ELR (cell line): Measurements from ENCODE around the gene OTOG.

Experiments
- DNase-seq: peaks from one replicate; pipeline ENCODE4 v3.0.0-alpha.2; 2015; ENCODE audit warnings: low read depth

Gene OTOG

DNA sequence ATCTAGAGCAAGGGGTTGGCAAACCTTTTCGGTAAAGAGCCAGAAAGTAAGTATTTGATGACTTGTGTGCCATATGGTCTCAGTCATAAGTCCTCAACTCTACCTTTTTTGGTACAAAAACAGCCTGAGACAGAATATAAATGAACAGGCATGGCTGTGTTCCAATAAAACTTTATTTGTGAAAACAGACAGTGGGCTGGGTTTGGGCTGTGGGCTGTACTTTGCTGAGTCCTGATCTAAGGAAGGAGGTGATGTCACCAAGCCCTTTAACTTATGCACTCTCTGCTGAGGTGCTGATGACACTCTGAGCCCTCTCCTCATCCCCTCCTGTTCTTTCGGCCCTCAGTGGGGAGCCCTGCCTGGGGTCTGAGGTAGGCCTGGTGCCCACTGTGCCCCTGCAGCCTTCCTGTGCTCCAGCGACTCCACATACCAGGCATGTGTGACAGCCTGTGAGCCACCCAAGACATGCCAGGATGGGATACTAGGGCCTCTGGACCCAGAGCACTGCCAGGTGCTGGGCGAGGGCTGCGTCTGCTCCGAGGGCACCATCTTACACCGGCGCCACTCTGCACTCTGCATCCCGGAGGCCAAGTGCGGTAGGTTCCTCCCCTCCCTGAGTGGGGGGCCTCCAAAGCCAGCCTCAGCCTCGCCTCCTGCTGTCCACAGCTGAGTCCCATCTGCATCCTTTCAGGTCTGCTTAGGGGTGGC lies 86.4 kb downstream of the OTOG start:
- no peak for DNase-seq

DNA sequence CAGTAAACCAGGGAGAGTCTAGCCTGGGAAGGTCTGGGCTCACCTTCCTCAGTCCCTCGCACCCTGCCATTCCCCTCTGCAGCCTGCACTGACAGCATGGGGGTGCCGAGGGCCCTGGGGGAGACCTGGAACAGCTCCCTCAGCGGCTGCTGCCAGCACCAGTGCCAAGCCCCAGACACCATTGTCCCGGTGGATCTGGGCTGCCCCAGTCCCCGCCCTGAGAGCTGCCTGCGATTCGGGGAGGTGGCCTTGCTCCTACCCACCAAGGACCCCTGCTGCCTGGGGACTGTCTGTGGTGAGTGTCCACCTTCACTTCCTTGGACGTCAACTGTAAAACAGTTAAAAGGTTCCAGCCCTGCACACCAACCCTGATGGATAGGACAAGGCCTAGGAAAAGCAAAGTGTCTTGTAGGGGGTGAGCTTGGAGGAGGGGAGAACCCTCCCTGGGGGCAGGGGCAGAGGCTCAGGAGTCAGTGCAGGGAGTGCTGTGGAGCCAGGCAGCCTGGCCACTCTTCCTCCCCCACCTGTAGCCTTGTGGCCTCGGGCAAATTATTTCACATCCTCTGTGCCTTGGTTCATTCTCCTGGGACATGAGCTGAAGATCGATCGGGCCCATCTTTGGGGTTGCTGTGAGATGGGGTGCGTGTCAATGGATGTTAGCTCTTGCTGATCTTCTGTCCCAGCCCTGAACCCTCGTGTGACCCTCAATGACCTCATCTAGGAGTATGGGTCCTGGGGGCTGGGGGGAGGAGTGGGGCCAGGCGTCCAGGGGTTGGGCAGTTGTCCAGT lies 87.1 kb downstream of the OTOG start:
- DNase-seq = no peak

DNA sequence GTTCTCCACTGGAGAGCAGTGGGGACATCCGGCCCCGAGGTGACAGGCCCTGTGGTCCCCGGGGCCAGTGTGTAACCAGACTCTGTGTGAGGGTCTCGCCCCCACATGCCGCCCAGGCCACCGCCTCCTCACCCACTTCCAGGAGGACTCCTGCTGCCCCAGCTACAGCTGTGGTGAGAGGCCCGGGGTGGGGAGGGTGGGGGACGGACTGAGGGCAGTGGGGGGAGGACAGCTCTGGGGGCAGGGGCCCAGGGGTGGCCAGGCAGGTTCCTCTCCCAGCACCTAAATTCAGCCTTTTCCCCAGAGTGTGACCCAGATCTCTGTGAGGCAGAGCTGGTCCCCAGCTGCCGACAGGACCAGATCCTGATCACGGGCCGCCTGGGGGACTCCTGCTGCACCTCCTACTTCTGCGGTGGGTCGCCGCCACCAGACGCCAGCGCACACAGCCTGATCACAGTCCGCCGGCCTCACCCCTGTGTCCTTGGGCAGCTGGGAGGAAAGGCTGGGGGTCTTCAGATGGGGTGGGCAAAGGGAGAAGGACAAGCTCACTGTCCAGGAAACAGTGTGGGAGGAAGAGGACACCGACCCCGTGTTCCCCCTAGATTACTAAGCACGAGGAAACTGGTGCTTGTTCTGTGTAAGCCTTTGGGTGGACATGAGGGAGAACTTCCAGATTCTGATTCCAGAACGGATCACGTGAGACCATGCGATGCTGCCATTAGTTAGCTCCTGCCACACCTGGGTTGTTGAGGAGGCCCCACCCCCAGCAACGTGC lies 87.9 kb downstream of the OTOG start:
- no peak for DNase-seq

- no peak for DNase-seq
These were observed 88.5 kb downstream of the OTOG start for GRCh38 chr11:17635551-17635938.

DNA sequence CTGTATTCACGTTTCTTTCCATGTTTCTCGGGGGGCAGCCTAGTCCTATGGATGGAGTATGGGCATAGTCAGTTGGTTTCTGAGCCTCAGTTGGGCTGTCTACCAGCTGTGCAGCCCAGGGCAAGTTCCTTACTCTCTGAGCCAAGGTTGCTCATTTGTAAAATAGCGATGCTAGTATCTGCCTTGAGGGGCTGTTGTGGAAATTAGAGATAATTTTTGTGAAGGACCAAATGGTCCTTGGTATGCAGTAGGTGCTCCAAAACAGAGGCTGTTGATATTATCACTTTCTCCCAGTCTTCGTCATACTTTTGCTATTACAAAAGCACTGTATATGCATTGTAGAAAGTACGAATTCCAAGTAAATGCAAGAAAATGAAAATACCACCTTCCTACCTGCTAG lies 89.7 kb downstream of the OTOG start:
- DNase-seq = no peak

- no peak for DNase-seq
These were observed 90.8 kb downstream of the OTOG start for GRCh38 chr11:17637901-17638300.

DNA sequence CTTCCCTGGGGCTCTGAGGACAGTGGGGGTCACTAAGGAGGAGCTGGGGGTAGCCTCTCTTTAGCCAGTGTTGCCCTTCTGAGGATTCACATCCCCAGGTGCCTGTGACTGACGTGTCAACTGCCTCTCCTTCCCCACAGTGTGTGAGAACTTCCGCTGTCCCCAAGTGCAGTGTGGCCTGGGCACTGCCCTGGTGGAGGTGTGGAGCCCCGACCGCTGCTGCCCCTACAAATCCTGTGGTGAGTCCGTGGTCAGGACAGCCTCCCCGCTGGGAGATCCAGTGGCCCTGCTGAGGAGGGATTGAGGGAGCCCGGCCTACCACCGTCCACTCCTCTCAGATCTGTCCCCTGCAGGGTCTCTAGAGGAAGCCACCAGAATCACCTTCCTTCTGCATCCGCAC lies 91.3 kb downstream of the OTOG start:
- DNase-seq = no peak

DNA sequence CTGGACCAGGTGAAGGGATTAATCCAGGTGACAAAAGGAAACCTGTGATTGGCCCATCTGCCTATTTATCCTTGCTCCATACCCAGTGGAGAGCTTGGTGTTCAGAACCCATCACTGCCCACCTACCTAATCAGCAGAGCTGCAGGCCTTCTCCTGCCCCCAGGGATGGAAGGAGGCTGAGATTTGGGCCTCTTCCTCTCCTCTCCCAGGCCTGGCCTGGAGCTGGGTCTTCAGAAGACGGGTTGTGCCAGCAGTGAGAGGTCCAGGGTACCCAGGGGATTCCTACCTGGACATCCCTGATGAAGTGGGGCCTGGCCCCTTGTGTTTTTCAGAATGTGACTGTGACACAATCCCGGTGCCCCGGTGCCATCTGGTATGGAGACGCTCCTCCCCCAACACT lies 92.0 kb downstream of the OTOG start:
- no peak for DNase-seq

DNA sequence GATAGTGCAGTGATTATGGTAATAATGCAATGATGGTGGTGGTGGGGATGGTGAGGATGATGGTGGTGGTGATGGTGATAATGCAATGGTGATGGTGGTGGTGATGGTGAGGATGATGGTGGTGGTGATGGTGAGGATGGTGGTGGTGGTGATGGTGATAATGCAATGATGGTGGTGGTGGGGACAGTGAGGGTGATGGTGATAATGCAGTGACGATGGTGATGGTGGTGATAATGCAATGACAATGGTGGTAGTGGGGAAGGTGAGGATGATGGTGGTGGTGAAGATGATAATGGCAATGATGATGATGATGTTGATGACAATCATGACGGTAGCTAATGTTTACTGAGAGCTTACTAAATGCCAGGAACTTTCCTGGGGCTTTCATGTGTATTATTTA lies 92.7 kb downstream of the OTOG start:
- DNase-seq = no peak

DNA sequence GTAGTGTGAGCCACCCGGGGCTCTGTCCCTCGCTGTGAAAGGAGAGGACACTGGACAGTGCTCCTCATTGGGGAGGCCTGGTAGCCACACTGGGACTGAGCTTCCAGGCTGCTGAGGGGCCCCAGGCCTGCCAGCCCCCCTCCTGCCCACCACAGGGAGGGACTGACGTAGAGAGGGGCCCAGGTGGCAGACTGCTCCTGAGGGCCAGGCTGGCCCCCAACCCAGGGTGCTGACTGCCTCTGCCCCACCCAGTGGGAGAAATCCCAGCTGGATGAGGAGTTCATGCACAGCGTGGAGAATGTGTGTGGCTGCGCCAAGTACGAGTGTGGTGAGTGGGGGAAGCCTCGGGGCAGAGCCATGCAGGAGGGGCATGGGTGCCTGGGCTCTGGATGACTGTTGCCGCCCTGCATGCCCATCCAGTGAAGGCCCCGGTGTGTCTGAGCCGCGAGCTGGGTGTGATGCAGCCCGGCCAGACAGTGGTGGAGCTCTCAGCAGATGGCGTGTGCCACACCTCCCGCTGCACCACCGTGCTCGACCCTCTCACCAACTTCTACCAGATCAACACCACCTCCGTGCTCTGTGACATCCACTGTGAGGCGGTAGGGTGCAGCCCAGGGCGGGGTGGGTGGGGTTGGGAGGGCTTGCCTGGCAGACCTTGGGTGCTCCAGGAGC lies 93.6 kb downstream of the OTOG start:
- no peak for DNase-seq

GRCh38 chr11:17641792-17642350 lies 94.8 kb downstream of the OTOG start:
- no peak for DNase-seq

- no peak for DNase-seq
These were observed 95.3 kb downstream of the OTOG start for GRCh38 chr11:17642370-17642769.

- DNase-seq = no peak
These were observed 95.9 kb downstream of the OTOG start for GRCh38 chr11:17642980-17643379.

DNA sequence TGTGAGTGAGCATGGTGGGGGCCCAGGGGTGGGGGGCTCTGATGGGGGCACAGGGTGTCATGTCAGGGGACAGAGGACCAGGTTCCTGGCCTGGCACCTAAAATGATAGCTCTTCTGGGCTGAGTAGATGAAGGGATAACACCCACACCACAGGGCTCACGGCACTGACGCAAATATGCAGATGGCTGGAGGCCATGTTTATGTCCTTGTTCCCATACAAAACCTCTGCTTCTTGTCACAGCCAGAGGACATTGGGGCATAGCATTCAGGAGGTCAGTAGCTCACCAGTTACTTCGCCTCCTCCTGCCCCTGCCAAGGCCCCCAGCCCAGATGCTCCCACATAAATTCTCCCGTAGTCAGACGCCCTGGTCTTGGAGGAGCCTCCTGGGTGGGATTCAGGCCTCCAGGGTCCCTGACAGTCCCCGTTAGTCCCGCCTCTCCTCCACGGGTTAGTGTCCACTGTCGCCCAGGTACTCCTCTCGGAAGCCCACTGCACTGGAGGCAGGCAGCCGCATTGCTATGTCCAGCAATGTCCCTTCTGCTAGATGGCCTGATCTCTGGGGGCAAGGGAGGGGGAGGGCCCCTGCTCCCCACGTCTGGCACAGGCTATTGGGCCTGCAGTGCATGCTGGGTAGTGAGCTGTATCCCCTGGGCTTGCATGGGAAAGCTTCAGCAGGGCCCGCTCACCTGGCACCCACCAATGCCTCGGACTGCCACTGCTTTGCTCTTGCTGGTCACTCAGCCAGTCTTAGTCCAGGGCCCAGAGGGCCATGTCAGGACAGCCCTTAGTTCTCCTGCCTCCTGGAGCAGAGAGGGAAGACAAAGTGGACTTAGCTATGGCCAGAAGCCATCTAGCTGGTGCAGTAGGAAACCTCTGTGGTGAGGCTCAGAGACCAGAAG lies 96.7 kb downstream of the OTOG start:
- DNase-seq = no peak

GRCh38 chr11:17645190-17645970 lies 98.3 kb downstream of the OTOG start:
- no peak for DNase-seq

GRCh38 chr11:17646451-17647145 lies 99.5 kb downstream of the OTOG start:
- DNase-seq = no peak

GRCh38 chr11:17648528-17648927 lies 101.5 kb downstream of the OTOG start:
- DNase-seq = no peak

DNA sequence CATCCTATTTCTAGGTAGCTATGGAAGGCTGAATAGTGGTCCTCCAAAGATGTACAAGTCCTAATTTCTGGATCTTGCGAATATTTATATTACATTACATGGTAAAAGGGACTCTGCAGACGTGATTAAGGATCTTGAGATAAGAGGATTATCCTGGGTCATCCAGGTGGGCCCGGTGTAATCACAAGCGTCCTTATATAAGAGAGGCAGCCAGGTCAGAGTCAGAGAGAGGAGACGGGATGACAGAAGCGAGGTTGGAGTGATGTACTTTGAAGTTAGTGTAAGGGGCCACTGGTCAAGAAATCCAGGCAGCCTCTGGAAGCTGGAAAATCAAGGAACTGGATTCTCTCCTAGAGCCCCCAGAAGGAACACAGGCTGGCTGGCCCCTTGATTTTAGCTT lies 102.2 kb downstream of the OTOG start:
- no peak for DNase-seq

DNA sequence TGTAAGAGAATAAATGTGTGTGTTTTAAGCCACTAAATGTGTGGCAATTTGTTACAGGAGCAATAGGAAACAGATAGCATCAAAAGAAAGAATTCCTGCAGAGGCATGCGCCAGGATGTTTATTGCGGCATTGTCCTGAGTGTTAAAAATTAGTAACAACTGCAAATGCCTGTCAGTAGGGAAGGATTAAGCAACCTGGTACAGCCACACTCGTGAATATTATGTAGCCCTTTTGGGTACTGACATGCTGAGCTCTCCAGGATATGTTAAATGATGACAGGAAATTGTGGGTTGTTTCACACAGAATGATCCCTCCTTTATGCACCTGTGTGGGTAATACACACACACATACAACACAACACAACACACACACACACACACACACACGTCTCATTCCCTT lies 102.6 kb downstream of the OTOG start:
- no peak for DNase-seq
